IMR-90 (cell line): ENCODE data around the gene ABLIM3. TPM values are rescaled to one million over a fixed set of nuclear protein-coding genes. Genes with fewer than 3 reads are reported as not detected.
A peak's percentile ranks its signal among the peaks of the same experiment; 100 is the strongest.

Experiments
- ATAC-seq: fragments of 200-7000 bp; cut with Tn5 transposase; 2 replicates; pipeline ENCODE4 v1.9.1; 2020; ENCODE audit warnings: low read depth, mild to moderate bottlenecking, moderate library complexity
- BruUV-seq: library from RNA; stranded (reverse); fragments of 400-500 nt; replicated peaks from 2 replicates; lab custom pipeline; 2021; lab: Mats Ljungman, UMichigan
- CTCF ChIA-PET: fragments of 300-600 bp; formaldehyde crosslinking; extraction: SDS; loops from one replicate; lab custom pipeline; 2021; ENCODE audit warnings: antibody characterized with exemption; lab: Yijun Ruan, JAX
- POLR2A ChIA-PET: fragments of 300-600 bp; sonication (Branson Sonifier 250); formaldehyde crosslinking; loops from one replicate; lab custom pipeline; 2022; ENCODE audit warnings: antibody characterized with exemption; ENCODE audit not compliant: unreplicated experiment; lab: Charles Lee
- DNase-seq: peaks from one replicate; pipeline ENCODE4 v3.0.0; 2013
- H2AFZ ChIP-seq: replicated peaks from 2 replicates; pipeline ENCODE3; 2013; ENCODE audit warnings: low read length, mild to moderate bottlenecking; ENCODE audit not compliant: poor library complexity
- H2AK5ac ChIP-seq: 2 replicates; pipeline ENCODE4 v1.6.1; 2013; ENCODE audit warnings: low read depth, low read length, inconsistent platforms
- H2AK9ac ChIP-seq: replicated peaks from 2 replicates; pipeline ENCODE3; 2013; ENCODE audit warnings: mild to moderate bottlenecking, low read depth, low read length, moderate library complexity; ENCODE audit not compliant: poor library complexity
- H2BK120ac ChIP-seq: 2 replicates; pipeline ENCODE4 v1.6.1; 2013; ENCODE audit warnings: low read depth, low read length, inconsistent platforms
- H2BK15ac ChIP-seq: 3 replicates; pipeline ENCODE4 v1.6.1; 2013; ENCODE audit warnings: low read depth, low read length, inconsistent platforms
- H2BK20ac ChIP-seq: 2 replicates; pipeline ENCODE4 v1.6.1; 2013; ENCODE audit warnings: low read depth, mild to moderate bottlenecking, inconsistent platforms, low read length, moderate library complexity
- H2BK5ac ChIP-seq: 2 replicates; pipeline ENCODE4 v1.6.1; 2013; ENCODE audit warnings: mild to moderate bottlenecking, low read depth, low read length, inconsistent platforms; ENCODE audit not compliant: poor library complexity, severe bottlenecking
- H3K14ac ChIP-seq: replicated peaks from 2 replicates; pipeline ENCODE4 v1.6.1; 2013; ENCODE audit warnings: low read depth, low read length, inconsistent platforms
- H3K18ac ChIP-seq: 2 replicates; pipeline ENCODE4 v1.6.1; 2013; ENCODE audit warnings: low read depth, low read length, control low read depth
- H3K23ac ChIP-seq: 2 replicates; pipeline ENCODE4 v1.6.1; 2013; ENCODE audit warnings: low read depth, low read length, inconsistent platforms
- H3K27ac ChIP-seq: 2 replicates; pipeline ENCODE4 v1.5.1; 2013; ENCODE audit warnings: mild to moderate bottlenecking, control low read depth, low read length; ENCODE audit not compliant: insufficient read depth
- H3K27me3 ChIP-seq: 2 replicates; pipeline ENCODE4 v1.6.1; 2013; ENCODE audit warnings: low read length; ENCODE audit not compliant: control insufficient read depth, insufficient read depth
- H3K36me3 ChIP-seq: 2 replicates; pipeline ENCODE4 v1.6.1; 2013; ENCODE audit warnings: low read length, mixed read lengths; ENCODE audit not compliant: control insufficient read depth, insufficient read depth
- H3K4ac ChIP-seq: 2 replicates; pipeline ENCODE4 v1.6.1; 2013; ENCODE audit warnings: low read depth, low read length, inconsistent platforms
- H3K4me1 ChIP-seq: 2 replicates; pipeline ENCODE4 v1.6.1; 2013; ENCODE audit warnings: low read length, mixed read lengths; ENCODE audit not compliant: control insufficient read depth, insufficient read depth
- H3K4me2 ChIP-seq: 2 replicates; pipeline ENCODE4 v1.6.1; 2013; ENCODE audit warnings: low read depth, mild to moderate bottlenecking, control low read depth, low read length, moderate library complexity
- H3K4me3 ChIP-seq: 2 replicates; pipeline ENCODE4 v1.5.1; 2013; ENCODE audit warnings: low read depth, mild to moderate bottlenecking, control low read depth, low read length, moderate library complexity; ENCODE audit not compliant: insufficient read depth
- H3K56ac ChIP-seq: 2 replicates; pipeline ENCODE4 v1.6.1; 2013; ENCODE audit warnings: low read length, inconsistent platforms; ENCODE audit not compliant: insufficient read depth; ENCODE audit errors: extremely low read depth
- H3K79me1 ChIP-seq, 2 experiments: 2 replicates each; pipeline ENCODE4 v1.6.1; 2013; ENCODE audit warnings: low read length in 2 of 2, inconsistent platforms in 1 of 2, low read depth in 1 of 2
- H3K9ac ChIP-seq: 2 replicates; pipeline ENCODE4 v1.6.1; 2013; ENCODE audit warnings: low read depth, low read length, control low read depth
- H3K9me1 ChIP-seq: 2 replicates; pipeline ENCODE4 v1.6.1; 2013; ENCODE audit warnings: low read length, inconsistent platforms; ENCODE audit not compliant: insufficient read depth
- H3K9me3 ChIP-seq: 2 replicates; pipeline ENCODE4 v1.6.1; 2013; ENCODE audit warnings: low read length; ENCODE audit not compliant: control insufficient read depth, insufficient read depth
- H4K20me1 ChIP-seq: 2 replicates; pipeline ENCODE4 v1.6.1; 2013; ENCODE audit warnings: low read length, inconsistent platforms; ENCODE audit not compliant: insufficient read depth
- H4K5ac ChIP-seq: 2 replicates; pipeline ENCODE4 v1.6.1; 2013; ENCODE audit warnings: mild to moderate bottlenecking, low read depth, low read length, control low read depth
- H4K8ac ChIP-seq, 2 experiments: 2 replicates each; pipeline ENCODE4 v1.6.1; 2013; ENCODE audit warnings: low read depth in 2 of 2, low read length in 2 of 2, control low read depth in 1 of 2, inconsistent platforms in 1 of 2
- H4K91ac ChIP-seq: 2 replicates; pipeline ENCODE4 v1.6.1; 2013; ENCODE audit warnings: low read depth, low read length, inconsistent platforms; ENCODE audit not compliant: insufficient read depth
- BHLHE40 ChIP-seq: fragments of 150-350 bp; IDR thresholded peaks from 2 replicates; pipeline ENCODE4 v1.6.1; 2016; ENCODE audit warnings: mild to moderate bottlenecking, low read depth, low read length
- CEBPB ChIP-seq: IDR thresholded peaks from 2 replicates; pipeline ENCODE4 v1.6.1; 2012; ENCODE audit warnings: low read depth, low read length, improper control_type of control experiment
- CHD1 ChIP-seq: IDR thresholded peaks from 2 replicates; pipeline ENCODE4 v1.6.1; 2012; ENCODE audit warnings: low read depth, low read length, improper control_type of control experiment
- FOS ChIP-seq: fragments of 150-350 bp; IDR thresholded peaks from 2 replicates; pipeline ENCODE4 v1.6.1; 2016; ENCODE audit warnings: low read depth, low read length
- MAFK ChIP-seq: IDR thresholded peaks from 2 replicates; pipeline ENCODE4 v1.6.1; 2012; ENCODE audit warnings: low read depth, low read length, improper control_type of control experiment
- MAZ ChIP-seq: IDR thresholded peaks from 2 replicates; pipeline ENCODE4 v1.6.1; 2012; ENCODE audit warnings: low read depth, mild to moderate bottlenecking, low read length, improper control_type of control experiment, moderate library complexity, borderline replicate concordance
- MXI1 ChIP-seq: IDR thresholded peaks from 2 replicates; pipeline ENCODE4 v1.6.1; 2012; ENCODE audit warnings: low read depth, mild to moderate bottlenecking, low read length, moderate library complexity, borderline replicate concordance
- NFE2L2 ChIP-seq: fragments of 150-350 bp; IDR thresholded peaks from 2 replicates; pipeline ENCODE4 v1.6.1; 2016; ENCODE audit warnings: low read depth, mild to moderate bottlenecking, low read length
- POLR2A ChIP-seq: IDR thresholded peaks from 2 replicates; pipeline ENCODE4 v1.6.1; 2012; ENCODE audit warnings: mild to moderate bottlenecking, low read depth, low read length
- RAD21 ChIP-seq: IDR thresholded peaks from 2 replicates; pipeline ENCODE4 v1.6.1; 2012; ENCODE audit warnings: low read length, improper control_type of control experiment
- RCOR1 ChIP-seq: IDR thresholded peaks from 2 replicates; pipeline ENCODE4 v1.6.1; 2012; ENCODE audit warnings: mild to moderate bottlenecking, low read length, improper control_type of control experiment; ENCODE audit not compliant: insufficient replicate concordance
- RFX5 ChIP-seq: IDR thresholded peaks from 2 replicates; pipeline ENCODE4 v1.8.0; 2012; ENCODE audit warnings: low read depth, mild to moderate bottlenecking, low read length, moderate library complexity
- SMC3 ChIP-seq: fragments of 150-350 bp; IDR thresholded peaks from 2 replicates; pipeline ENCODE4 v1.6.1; 2016; ENCODE audit warnings: low read depth, mild to moderate bottlenecking, antibody characterized with exemption, low read length, moderate library complexity
- USF2 ChIP-seq: fragments of 150-350 bp; IDR thresholded peaks from 2 replicates; pipeline ENCODE4 v1.6.1; 2017; ENCODE audit warnings: mild to moderate bottlenecking, antibody characterized with exemption, low read length, low read depth
- WGBS, 2 experiments: methylation state at CpG; one replicate each; pipeline versions ENCODE4 v1.1.5 to v1.1.7; 2013; ENCODE audit warnings: missing lambda C conversion rate in 2 of 2; ENCODE audit not compliant: insufficient read length in 1 of 2; ENCODE audit errors: extremely low coverage in 2 of 2; 5-methylcytosine and 5-hydroxymethylcytosine counted together
- dilution Hi-C: fragments of 300-500 bp; cut with HindIII; formaldehyde crosslinking; loops from one replicate; pipeline ENCODE4 v1.14.3; 2018; ENCODE audit warnings: low sequenced_read_pairs; ENCODE audit not compliant: unreplicated experiment
- in situ Hi-C: fragments of 300-500 bp; cut with MboI; formaldehyde crosslinking; loops from 3 replicates; pipeline ENCODE4 v1.14.3; 2019; ENCODE audit warnings: low sequenced_read_pairs, inconsistent platforms, mixed read lengths
- intact Hi-C: fragments of 100-400 bp; cut with micrococcal nuclease; formaldehyde crosslinking; loops from 2 replicates; pipeline ENCODE4 v1.10.0; 2022
- polyA plus RNA-seq, 3 experiments: library from polyadenylated mRNA; depleted of rRNA; stranded (reverse); fragments of >200 nt; gene quantifications; 2 replicates each; pipeline ENCODE4 v1.2.3, GENCODE V29; 2012; ENCODE audit warnings: low replicate concordance in 1 of 3
- total RNA-seq: library from RNA; depleted of rRNA; stranded (reverse); fragments of >200 nt; gene quantifications from 2 replicates; pipeline ENCODE4 v1.2.3, GENCODE V29; 2012
- TF ChIP-seq, protein P1 (sequence below): conservative IDR thresholded peaks from 2 replicates; pipeline ENCODE4 v1.5.1; 2012; ENCODE audit warnings: mild to moderate bottlenecking, low read depth, low read length, improper control_type of control experiment
- TF ChIP-seq, protein P2 (sequence below): fragments of 150-350 bp; IDR thresholded peaks from 2 replicates; pipeline ENCODE4 v1.6.1; 2016; ENCODE audit warnings: low read depth, mild to moderate bottlenecking, low read length, moderate library complexity, borderline replicate concordance

ABLIM3 gene
- total and polyA plus RNA-seq, 2 of the 4 experiments (the other 2 are of a cell fraction), result 33.3 to 69.9 TPM

GRCh38 chr5:149220750-149221149 is 79.5 kb downstream of the ABLIM3 start:
- H4K20me1 ChIP-seq, result peaks cover 3% of the 10 kb centered on the region; the same call in 1 of the 2 replicates
- dilution Hi-C loops, result no loop called here
- peak overlapping the region; percentile 98 for H4K5ac ChIP-seq
- peak overlapping the region; percentile 39 for H3K9ac ChIP-seq
- peak overlapping the region; percentile 4 for H2AFZ ChIP-seq
- peak overlapping the region; percentile 90 for H2BK5ac ChIP-seq
- DNase-seq (no peak), ATAC-seq (no peak)
- TF ChIP-seq, protein P1, sequence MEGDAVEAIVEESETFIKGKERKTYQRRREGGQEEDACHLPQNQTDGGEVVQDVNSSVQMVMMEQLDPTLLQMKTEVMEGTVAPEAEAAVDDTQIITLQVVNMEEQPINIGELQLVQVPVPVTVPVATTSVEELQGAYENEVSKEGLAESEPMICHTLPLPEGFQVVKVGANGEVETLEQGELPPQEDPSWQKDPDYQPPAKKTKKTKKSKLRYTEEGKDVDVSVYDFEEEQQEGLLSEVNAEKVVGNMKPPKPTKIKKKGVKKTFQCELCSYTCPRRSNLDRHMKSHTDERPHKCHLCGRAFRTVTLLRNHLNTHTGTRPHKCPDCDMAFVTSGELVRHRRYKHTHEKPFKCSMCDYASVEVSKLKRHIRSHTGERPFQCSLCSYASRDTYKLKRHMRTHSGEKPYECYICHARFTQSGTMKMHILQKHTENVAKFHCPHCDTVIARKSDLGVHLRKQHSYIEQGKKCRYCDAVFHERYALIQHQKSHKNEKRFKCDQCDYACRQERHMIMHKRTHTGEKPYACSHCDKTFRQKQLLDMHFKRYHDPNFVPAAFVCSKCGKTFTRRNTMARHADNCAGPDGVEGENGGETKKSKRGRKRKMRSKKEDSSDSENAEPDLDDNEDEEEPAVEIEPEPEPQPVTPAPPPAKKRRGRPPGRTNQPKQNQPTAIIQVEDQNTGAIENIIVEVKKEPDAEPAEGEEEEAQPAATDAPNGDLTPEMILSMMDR, result no peak
- TF ChIP-seq RAD21 (no peak), RFX5 (no peak), MXI1 (no peak), BHLHE40 (no peak), SMC3 (no peak), CHD1 (no peak), POLR2A (no peak), NFE2L2 (no peak), MAFK (no peak), FOS (no peak), USF2 (no peak), RCOR1 (no peak), CEBPB (no peak), MAZ (no peak)
- TF ChIP-seq, protein P2, sequence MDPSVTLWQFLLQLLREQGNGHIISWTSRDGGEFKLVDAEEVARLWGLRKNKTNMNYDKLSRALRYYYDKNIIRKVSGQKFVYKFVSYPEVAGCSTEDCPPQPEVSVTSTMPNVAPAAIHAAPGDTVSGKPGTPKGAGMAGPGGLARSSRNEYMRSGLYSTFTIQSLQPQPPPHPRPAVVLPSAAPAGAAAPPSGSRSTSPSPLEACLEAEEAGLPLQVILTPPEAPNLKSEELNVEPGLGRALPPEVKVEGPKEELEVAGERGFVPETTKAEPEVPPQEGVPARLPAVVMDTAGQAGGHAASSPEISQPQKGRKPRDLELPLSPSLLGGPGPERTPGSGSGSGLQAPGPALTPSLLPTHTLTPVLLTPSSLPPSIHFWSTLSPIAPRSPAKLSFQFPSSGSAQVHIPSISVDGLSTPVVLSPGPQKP, result no peak
- intact Hi-C loops, result no loop called here
- peak overlapping the region; percentile 94 for H3K4ac ChIP-seq
- no peaks in the 10 kb centered on the region for H3K27me3 ChIP-seq
- no peaks in the 10 kb centered on the region for H3K9me3 ChIP-seq
- peak overlapping the region; percentile 96 for H4K91ac ChIP-seq
- peak overlapping the region; percentile 85 for H2AK5ac ChIP-seq
- peak overlapping the region; percentile 92 for H2BK120ac ChIP-seq
- peak overlapping the region; percentile 11 for H2AK9ac ChIP-seq
- no peak overlapping the region for H3K4me3 ChIP-seq
- peaks cover 17 to 50% of the 10 kb centered on the region in 2 experiments; a peak in 3 of 4 replicates for H3K79me1 ChIP-seq
- peak overlapping the region; percentile 98 for H3K18ac ChIP-seq
- peak overlapping the region; percentile 16; the same call in 2 of the 3 replicates for H2BK15ac ChIP-seq
- peak overlapping the region; percentile 44; the same call in 1 of the 2 replicates for H3K56ac ChIP-seq
- in situ Hi-C loops, result no loop called here
- CTCF ChIA-PET, result no interaction called here
- POLR2A ChIA-PET, result no interaction called here
- peak overlapping the region; percentile 85 for H2BK20ac ChIP-seq
- peaks cover 26% of the 10 kb centered on the region for H3K36me3 ChIP-seq
- H3K14ac ChIP-seq, result peak overlapping the region; percentile 78
- no TSS peak for BruUV-seq
- 100% methylated on average over 2 of the region's 2 CpGs; no CpG with 5 or more reads in 1 of the 2 experiments for WGBS, 2 experiments
- peaks cover 43% of the 10 kb centered on the region for H3K4me1 ChIP-seq
- peak overlapping the region; percentile 88 for H3K27ac ChIP-seq
- peak overlapping the region; percentile 20 to 82 for H4K8ac ChIP-seq
- H3K4me2 ChIP-seq, result peak overlapping the region; percentile 71
- peaks cover 52% of the 10 kb centered on the region for H3K9me1 ChIP-seq
- peak overlapping the region; percentile 84 for H3K23ac ChIP-seq
